ENCODE data around the gene ZNF3.

GRCh38 chr7:100107125-100107737 is 25.7 kb upstream of the ZNF3 start:
- TF ChIP-seq MEIS2 (IDR thresholded peaks at IDR 0.05; ENCODE audit: partially characterized antibody) (no peak), CEBPB (tag; IDR thresholded peaks at IDR 0.05) (no peak), HDGF (IDR thresholded peaks at IDR 0.05) (no peak), POLR2A (conservative IDR thresholded peaks at IDR 0.05) (no peak), FOXP4 (CRISPR knock-in tag; IDR thresholded peaks at IDR 0.05; ENCODE audit: borderline replicate concordance) (no peak), IRF2 (CRISPR knock-in tag; IDR thresholded peaks at IDR 0.05) (no peak), HDAC2 (IDR thresholded peaks at IDR 0.05) (no peak), EGR1 (conservative IDR thresholded peaks at IDR 0.05) (no peak), BDP1 (IDR thresholded peaks at IDR 0.05; ENCODE audit: insufficient read depth, insufficient read length) (no peak), ATF4 (CRISPR knock-in tag; IDR thresholded peaks at IDR 0.05) (no peak)
- TF ChIP-seq, protein P1, sequence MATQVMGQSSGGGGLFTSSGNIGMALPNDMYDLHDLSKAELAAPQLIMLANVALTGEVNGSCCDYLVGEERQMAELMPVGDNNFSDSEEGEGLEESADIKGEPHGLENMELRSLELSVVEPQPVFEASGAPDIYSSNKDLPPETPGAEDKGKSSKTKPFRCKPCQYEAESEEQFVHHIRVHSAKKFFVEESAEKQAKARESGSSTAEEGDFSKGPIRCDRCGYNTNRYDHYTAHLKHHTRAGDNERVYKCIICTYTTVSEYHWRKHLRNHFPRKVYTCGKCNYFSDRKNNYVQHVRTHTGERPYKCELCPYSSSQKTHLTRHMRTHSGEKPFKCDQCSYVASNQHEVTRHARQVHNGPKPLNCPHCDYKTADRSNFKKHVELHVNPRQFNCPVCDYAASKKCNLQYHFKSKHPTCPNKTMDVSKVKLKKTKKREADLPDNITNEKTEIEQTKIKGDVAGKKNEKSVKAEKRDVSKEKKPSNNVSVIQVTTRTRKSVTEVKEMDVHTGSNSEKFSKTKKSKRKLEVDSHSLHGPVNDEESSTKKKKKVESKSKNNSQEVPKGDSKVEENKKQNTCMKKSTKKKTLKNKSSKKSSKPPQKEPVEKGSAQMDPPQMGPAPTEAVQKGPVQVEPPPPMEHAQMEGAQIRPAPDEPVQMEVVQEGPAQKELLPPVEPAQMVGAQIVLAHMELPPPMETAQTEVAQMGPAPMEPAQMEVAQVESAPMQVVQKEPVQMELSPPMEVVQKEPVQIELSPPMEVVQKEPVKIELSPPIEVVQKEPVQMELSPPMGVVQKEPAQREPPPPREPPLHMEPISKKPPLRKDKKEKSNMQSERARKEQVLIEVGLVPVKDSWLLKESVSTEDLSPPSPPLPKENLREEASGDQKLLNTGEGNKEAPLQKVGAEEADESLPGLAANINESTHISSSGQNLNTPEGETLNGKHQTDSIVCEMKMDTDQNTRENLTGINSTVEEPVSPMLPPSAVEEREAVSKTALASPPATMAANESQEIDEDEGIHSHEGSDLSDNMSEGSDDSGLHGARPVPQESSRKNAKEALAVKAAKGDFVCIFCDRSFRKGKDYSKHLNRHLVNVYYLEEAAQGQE (IDR thresholded peaks at IDR 0.05; ENCODE audit: borderline replicate concordance) = no peak
- TF ChIP-seq, protein P1 (CRISPR knock-in tag; IDR thresholded peaks at IDR 0.05; ENCODE audit: low read depth) = no peak
- TF ChIP-seq, protein P2, sequence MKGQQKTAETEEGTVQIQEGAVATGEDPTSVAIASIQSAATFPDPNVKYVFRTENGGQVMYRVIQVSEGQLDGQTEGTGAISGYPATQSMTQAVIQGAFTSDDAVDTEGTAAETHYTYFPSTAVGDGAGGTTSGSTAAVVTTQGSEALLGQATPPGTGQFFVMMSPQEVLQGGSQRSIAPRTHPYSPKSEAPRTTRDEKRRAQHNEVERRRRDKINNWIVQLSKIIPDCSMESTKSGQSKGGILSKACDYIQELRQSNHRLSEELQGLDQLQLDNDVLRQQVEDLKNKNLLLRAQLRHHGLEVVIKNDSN (CRISPR knock-in tag; IDR thresholded peaks at IDR 0.05) = no peak
